Lower leg skin (tissue), 3 donors: ENCODE measurements around the gene SPHKAP.

Source experiments
- CTCF ChIP-seq, 3 donors: fragments of 450-650 bp; IDR thresholded peaks; one replicate each; pipeline ENCODE4 v1.5.1; 2016; ENCODE audit warnings: antibody characterized with exemption in 3 of 3, mild to moderate bottlenecking in 3 of 3, moderate library complexity in 2 of 3
- POLR2A ChIP-seq, 2 donors: fragments of 450-650 bp; IDR thresholded peaks; one replicate each; pipeline ENCODE4 v1.6.1; 2016 to 2017; ENCODE audit warnings: antibody characterized with exemption in 2 of 2, mild to moderate bottlenecking in 1 of 2, moderate library complexity in 1 of 2

- TF ChIP-seq CTCF (IDR thresholded peaks at IDR 0.05): no peak
- no peak for TF ChIP-seq POLR2A (IDR thresholded peaks at IDR 0.05)
Observed at GRCh38 chr2:228140934-228141528, 40.5 kb downstream of the SPHKAP start.
